ENCODE results near the gene TREH.

TREH gene

GRCh38 chr11:118640332-118641154, 38.9 kb downstream of the TREH start:
- TF ChIP-seq CTCF (IDR thresholded peaks at IDR 0.05; ENCODE audit: low read depth, low read length): peak; percentile 55

GRCh38 chr11:118639899-118640298, 39.6 kb downstream of the TREH start:
- no peak for TF ChIP-seq CTCF (IDR thresholded peaks at IDR 0.05; ENCODE audit: low read depth, low read length)
- no peak for DNase-seq
- Histone ChIP-seq H3K36me3 (peaks cover 22% of the 10 kb centered on the region), H3K27me3 (no peaks in the 10 kb centered on the region), H3K4me3 (ENCODE audit: low read depth, low read length) (no peak overlapping the region), H3K9me3 (no peaks in the 10 kb centered on the region), H3K4me1 (peaks cover 27% of the 10 kb centered on the region)

More at GRCh38 chr11:118640332-118641154, 38.9 kb downstream of the TREH start:
- peaks cover 22% of the 10 kb centered on the region for H3K4me1 ChIP-seq
- H3K27me3 ChIP-seq: no peaks in the 10 kb centered on the region
- no peaks in the 10 kb centered on the region for H3K9me3 ChIP-seq
- peak; percentile 42 for DNase-seq
- peaks cover 28% of the 10 kb centered on the region for H3K36me3 ChIP-seq
- no peak overlapping the region for H3K4me3 ChIP-seq (ENCODE audit: low read depth, low read length)

- peaks cover 16% of the 10 kb centered on the region for H3K36me3 ChIP-seq
- H3K4me3 ChIP-seq (ENCODE audit: low read depth, low read length): no peak overlapping the region
- TF ChIP-seq CTCF (IDR thresholded peaks at IDR 0.05; ENCODE audit: low read depth, low read length): no peak
- no peaks in the 10 kb centered on the region for H3K27me3 ChIP-seq
- H3K9me3 ChIP-seq: no peaks in the 10 kb centered on the region
- no peak for DNase-seq
- H3K4me1 ChIP-seq: peaks cover 34% of the 10 kb centered on the region
Observed at GRCh38 chr11:118638726-118639125, 40.7 kb downstream of the TREH start.

GRCh38 chr11:118636569-118637290, 42.7 kb downstream of the TREH start:
- no peak for DNase-seq
- H3K27me3 ChIP-seq: no peaks in the 10 kb centered on the region
- no peak overlapping the region for H3K4me3 ChIP-seq (ENCODE audit: low read depth, low read length)
- H3K36me3 ChIP-seq: peaks cover 17% of the 10 kb centered on the region
- TF ChIP-seq CTCF (IDR thresholded peaks at IDR 0.05; ENCODE audit: low read depth, low read length): no peak
- H3K9me3 ChIP-seq: no peaks in the 10 kb centered on the region
- H3K4me1 ChIP-seq: peaks cover 27% of the 10 kb centered on the region

- H3K4me3 ChIP-seq (ENCODE audit: low read depth, low read length): no peak overlapping the region
- H3K36me3 ChIP-seq: peaks cover 22% of the 10 kb centered on the region
Observed at GRCh38 chr11:118635642-118636041, 43.8 kb downstream of the TREH start.

More at GRCh38 chr11:118635642-118636041, 43.8 kb downstream of the TREH start:
- peaks cover 16% of the 10 kb centered on the region for H3K4me1 ChIP-seq
- DNase-seq: no peak
- no peak for TF ChIP-seq CTCF (IDR thresholded peaks at IDR 0.05; ENCODE audit: low read depth, low read length)
- no peaks in the 10 kb centered on the region for H3K9me3 ChIP-seq
- H3K27me3 ChIP-seq: no peaks in the 10 kb centered on the region
